GM21367 (cell line): ENCODE results near the gene ANKRD18B.
"Not testable (repeated sequence)": the region's sequence is repeated elsewhere in the genome, so short reads cannot be mapped to it uniquely, and the experiment has no call there.

ENCODE experiments used
- ATAC-seq: cut with Tn5 transposase; IDR thresholded peaks from one replicate; pipeline ENCODE4 v1.9.1; 2021; ENCODE audit not compliant: unreplicated experiment

Gene ANKRD18B

DNA sequence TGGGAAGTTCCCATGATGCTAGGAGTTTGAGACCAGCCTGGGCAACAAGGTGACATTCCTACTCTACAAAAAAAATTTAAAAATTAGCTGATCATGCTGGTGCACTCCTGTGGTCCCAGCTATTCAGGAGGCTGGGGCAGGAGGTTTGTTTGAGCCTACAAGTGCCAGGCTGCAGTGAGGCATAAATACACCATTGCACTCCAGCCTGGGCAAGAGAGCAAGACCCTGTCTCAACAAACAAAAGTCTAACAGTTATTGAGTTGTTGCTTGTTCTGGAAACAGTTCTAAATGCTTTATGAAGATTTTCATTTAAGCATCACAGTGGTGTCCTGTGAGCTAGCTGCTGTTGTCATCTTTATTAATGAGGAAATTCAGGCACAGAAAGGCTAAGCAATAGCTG is 4.0 kb downstream of the ANKRD18B start:
- ATAC-seq: not testable (repeated sequence)

DNA sequence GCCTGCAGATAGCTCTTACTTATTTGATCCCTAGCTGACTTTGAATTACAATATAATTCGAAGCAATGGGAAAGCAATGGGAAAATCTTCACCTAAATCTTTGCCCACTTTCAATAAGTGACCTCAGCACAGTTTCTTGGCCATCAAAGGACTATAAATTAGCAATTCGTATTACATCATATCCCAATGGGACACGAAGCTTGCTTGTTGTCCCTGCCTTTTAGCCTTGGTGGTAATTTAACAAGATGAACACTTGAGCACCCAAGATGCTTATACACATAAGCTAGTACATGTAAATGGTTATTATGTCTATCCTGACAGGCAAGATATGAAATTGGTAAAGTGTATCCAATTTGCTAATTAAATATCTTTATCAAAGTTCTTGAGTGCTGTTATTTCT is 9.9 kb downstream of the ANKRD18B start:
- ATAC-seq: not testable (repeated sequence)

DNA sequence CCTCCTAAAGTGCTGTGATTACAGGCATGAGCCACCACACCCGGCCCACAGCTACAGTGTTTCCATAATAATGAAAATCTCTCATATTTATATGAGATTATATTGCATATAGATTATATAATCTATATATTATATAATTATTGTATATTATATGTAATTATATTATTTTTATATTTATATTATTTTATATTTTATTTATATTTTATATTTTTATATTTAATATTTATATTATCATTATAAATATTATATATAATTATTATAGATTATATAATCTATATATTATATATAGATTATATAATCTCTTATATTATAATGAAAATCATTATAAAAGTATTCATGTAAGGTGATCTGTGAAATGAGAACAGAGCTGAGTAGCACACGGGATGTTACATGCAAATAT is 11.5 kb downstream of the ANKRD18B start:
- no peak for ATAC-seq

DNA sequence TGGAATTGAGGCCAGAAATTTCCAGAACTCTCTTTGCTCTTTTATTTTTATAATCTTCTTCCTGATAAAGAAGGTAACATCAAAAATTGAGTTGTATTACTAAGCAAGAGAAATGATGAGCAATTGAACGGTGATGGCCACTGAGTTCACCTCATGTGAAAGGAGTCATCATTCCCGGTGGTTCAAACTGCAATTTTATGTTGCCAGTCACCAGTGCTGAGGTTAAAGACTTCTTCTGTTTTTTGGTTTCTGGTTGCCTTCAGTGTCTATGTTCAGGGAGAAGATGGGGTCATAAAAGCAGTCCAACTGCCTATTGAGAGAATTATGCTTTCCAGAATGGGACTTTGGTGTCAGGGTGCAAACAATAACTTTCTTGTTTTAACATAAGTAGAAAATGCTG is 19.4 kb downstream of the ANKRD18B start:
- not testable (repeated sequence) for ATAC-seq

DNA sequence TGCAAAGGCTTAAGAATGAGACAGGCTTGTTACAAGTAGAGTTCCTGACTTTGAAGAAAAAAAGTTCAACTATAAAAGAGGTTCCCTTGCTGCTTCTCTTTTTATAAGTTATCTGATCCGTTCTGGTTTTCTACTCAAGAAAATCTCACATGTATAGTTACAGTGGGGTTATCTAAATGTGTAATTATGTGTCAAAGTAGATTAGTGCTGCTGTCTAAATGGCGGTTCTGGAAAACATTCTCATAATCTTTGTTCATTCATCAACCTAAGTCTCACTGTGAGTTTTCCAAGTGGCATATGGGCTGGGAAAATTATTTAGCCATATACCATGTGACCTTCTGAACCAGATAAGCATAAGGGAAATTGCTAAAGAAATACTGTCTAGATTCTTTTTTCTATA is 21.7 kb downstream of the ANKRD18B start:
- not testable (repeated sequence) for ATAC-seq

DNA sequence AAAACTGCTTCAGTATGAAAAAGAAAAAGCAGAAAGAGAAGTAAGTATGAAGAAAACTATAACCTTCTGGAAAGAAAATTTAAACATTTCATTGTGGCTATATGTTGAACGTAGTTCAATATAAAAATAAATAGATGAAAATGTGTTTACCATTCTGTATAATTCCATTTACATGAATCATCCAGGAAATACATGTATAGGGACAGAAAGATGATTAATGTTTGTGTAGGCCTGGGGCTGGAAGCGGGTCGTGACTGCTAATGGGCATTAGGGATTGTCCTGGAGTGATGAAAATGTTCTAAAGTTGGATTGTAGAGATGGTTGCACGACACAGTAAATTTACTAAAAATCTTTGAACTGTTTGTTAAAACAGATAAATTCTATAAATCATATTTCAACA is 24.8 kb downstream of the ANKRD18B start:
- not testable (repeated sequence) for ATAC-seq

GRCh38 chr9:33549418-33549817 is 25.4 kb downstream of the ANKRD18B start:
- not testable (repeated sequence) for ATAC-seq

GRCh38 chr9:33551183-33551582 is 27.1 kb downstream of the ANKRD18B start:
- not testable (repeated sequence) for ATAC-seq

GRCh38 chr9:33552315-33552725 is 28.3 kb downstream of the ANKRD18B start:
- not testable (repeated sequence) for ATAC-seq

GRCh38 chr9:33560217-33560616 is 36.2 kb downstream of the ANKRD18B start:
- ATAC-seq: not testable (repeated sequence)

DNA sequence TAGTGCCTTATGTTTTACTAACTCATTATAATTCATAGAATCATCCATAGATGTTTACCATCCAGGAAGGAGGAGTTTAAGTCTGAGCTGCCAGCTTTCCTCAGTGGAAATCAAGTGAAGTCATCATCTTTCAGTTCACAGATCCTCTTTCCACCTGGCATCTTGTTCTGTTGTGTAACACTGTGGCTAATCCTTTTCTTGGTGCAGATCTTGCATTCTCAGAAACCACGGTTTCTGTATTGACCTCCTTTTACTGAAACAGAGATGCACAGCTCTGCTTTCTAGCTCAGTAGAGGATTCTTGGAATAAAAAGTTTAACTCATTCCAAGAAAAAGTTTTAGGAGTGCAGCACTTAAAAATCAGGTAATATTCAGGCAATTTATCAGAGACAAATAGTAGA is 38.1 kb downstream of the ANKRD18B start:
- ATAC-seq: not testable (repeated sequence)

- not testable (repeated sequence) for ATAC-seq
Measured at GRCh38 chr9:33567776-33568175, 43.7 kb downstream of the ANKRD18B start.

GRCh38 chr9:33577786-33578185 is 53.7 kb downstream of the ANKRD18B start:
- not testable (repeated sequence) for ATAC-seq

GRCh38 chr9:33579996-33580395 is 55.9 kb downstream of the ANKRD18B start:
- not testable (repeated sequence) for ATAC-seq

DNA sequence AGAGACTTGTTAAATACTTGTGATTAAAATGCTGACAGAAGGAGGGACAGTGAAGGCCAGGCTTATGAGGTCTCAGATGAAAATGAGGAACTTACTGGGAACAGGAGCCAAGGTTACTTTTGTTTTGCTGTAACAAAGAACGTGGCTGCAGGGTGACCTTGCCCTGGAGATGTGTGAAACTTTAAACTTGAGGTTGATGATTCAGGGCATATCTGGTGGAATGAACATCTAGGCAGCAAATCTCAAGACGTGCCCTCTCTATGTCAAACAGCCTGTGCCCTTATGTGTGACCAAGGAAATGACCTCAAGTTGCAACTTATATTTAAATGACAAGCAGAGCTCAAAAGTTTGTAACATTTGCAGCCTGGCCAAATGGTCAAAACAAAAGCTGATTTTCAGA is 58.6 kb downstream of the ANKRD18B start:
- ATAC-seq: not testable (repeated sequence)

GRCh38 chr9:33586128-33586527 is 62.1 kb downstream of the ANKRD18B start:
- ATAC-seq: not testable (repeated sequence)

DNA sequence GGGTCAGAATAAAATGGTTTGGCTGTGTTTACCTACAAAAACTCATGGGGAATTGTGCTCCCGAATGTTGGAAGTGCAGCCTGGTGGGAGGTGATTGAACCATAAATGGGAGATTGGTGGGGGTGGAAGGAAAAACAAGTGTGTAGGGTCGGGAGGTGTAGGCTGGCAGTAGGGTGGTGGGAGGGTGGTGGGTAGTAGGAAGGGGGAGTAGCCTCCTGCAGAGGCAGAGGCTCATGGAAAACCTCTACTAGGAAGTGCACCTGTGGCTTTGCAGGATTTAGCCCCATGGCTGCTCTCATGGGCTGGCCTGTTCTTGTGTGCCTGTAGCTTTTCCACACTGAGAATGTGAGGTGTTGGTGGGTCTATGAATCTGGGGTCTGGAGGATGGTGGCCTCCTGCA is 63.7 kb downstream of the ANKRD18B start:
- not testable (repeated sequence) for ATAC-seq

GRCh38 chr9:33588876-33589275 is 64.8 kb downstream of the ANKRD18B start:
- not testable (repeated sequence) for ATAC-seq

- not testable (repeated sequence) for ATAC-seq
Measured at GRCh38 chr9:33590857-33591256, 66.8 kb downstream of the ANKRD18B start.

DNA sequence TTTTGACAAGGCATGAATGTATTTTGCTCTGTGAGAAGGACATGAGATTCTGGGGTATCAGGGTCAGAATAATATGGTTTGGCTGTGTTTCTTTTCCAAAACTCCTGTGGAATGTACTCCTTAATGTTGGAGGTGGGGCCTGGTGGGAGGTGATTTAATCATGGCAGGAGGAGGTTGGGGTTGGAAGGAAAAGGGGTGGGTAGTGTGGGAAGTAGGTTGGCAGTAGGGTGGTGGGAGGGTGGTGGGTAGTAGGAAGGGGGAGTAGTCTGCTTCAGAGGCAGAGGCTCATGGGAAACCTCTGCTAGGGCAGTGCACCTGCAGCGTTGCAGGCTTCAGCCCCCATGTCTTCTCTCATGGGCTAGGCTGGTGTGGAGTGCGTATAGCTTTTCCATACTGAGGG is 72.9 kb downstream of the ANKRD18B start:
- ATAC-seq: not testable (repeated sequence)

DNA sequence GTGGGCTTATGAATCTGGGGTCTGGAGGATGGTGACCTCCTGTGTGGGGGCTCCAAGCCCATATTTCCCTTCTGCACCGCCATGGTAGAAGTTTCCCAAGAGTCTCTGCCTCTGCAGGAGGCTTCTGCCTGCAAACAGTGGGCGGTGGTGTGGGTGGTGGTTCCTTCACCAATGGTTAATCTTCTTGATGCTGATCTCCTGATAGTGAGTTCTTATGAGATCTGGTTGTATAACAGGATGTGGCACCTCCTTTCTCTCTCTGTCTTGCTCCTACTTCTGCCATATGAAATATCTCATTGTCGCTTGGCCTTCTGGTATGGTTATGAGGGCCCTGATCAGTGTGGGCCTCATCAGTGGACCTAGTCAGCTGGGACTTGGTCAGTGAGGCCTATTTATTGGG is 73.3 kb downstream of the ANKRD18B start:
- not testable (repeated sequence) for ATAC-seq

DNA sequence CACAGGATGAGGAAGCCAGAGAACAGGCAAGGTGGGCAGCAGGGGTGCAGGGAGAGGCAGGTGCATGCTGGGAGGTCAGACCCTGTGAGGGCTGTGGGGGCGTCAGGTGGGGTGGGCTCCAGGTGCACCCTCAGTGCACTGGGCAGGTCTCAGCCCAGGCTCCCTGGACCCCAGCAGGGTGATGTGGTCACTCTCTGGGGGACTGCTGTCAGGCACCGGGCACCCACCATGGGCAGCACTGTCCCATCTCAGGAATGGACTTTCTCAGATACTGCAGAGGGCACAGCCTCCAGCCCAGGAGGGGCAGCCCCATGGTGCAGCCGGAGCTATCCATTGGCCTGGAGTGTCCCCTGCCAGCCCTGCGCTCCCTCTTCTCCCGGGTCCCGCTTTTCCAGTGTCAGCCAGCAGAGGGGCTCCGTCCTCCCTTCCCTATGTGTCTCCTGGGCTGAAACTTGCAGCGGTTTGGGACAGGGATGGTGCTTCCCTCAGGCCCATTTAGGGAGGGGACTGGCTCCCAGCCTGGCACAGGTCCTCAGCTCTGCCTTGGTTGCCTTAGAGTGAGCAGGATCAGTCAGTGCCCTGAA is 74.8 kb downstream of the ANKRD18B start:
- ATAC-seq: not testable (repeated sequence)

- ATAC-seq: not testable (repeated sequence)
Measured at GRCh38 chr9:33600911-33601310, 76.9 kb downstream of the ANKRD18B start.
